ENCODE measurements around the gene S100A12.

The S100A12 gene

DNA sequence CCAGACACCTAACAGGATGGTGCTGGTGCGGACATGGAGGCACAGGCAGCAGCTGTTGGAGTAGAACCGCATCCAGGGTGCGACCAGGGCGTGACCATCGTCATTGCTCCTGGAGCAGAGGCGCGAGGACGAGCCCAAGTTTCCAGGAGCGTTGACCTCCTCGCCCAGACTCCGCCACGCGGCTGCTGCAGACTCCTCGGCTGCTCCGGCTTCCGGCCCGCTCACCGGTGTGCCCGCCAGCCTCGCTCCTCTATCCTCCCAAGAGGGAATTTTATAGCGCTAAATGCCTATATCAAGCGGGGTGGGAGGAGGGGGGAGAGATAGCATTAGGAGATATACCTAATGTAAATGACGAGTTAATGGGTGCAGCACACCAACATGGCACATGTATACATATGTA is 5.3 kb upstream of the S100A12 start:
- TF ChIP-seq, protein P1, sequence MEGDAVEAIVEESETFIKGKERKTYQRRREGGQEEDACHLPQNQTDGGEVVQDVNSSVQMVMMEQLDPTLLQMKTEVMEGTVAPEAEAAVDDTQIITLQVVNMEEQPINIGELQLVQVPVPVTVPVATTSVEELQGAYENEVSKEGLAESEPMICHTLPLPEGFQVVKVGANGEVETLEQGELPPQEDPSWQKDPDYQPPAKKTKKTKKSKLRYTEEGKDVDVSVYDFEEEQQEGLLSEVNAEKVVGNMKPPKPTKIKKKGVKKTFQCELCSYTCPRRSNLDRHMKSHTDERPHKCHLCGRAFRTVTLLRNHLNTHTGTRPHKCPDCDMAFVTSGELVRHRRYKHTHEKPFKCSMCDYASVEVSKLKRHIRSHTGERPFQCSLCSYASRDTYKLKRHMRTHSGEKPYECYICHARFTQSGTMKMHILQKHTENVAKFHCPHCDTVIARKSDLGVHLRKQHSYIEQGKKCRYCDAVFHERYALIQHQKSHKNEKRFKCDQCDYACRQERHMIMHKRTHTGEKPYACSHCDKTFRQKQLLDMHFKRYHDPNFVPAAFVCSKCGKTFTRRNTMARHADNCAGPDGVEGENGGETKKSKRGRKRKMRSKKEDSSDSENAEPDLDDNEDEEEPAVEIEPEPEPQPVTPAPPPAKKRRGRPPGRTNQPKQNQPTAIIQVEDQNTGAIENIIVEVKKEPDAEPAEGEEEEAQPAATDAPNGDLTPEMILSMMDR (IDR thresholded peaks at IDR 0.05), result no peak

DNA sequence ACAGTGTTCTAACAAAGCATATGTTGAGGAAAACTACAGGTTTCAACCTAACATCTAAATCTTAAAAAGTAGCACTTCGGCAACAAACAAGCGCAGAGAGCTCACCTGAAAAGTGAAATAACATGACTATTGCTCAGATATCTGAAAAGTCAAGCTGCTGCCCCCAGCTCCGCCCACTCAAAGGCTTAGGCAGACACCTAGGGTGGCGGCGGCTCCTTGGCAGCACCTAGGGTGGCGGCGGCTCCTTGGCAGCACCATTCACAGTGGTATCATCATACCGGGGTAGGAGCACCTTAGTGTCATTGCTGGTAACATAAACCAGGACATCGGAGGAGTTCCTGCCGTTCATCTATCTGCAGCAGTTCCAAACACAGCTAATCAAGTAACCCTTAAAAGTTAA is 4.2 kb upstream of the S100A12 start:
- TF ChIP-seq, protein P1 (IDR thresholded peaks at IDR 0.05), result no peak

DNA sequence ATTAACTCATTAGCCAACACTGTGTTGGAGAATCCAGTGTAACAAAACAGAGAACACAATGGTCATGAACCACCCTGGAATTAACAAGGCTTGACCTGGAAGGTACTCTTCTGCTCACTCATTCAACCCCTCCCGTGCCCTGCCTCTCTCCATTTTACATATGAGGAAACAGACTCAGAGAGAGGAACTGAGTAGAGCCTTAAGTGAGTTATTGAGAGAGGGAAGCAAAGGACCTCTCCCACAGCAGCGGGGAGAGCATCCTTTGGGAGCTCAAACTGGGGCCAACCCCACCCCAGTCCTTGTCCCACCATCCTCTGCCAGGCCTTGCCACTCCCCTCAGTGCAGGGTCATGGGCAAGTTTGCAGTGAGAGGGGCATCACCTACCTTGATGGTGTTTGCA is 1.4 kb downstream of the S100A12 start:
- TF ChIP-seq, protein P1 (IDR thresholded peaks at IDR 0.05), result no peak

DNA sequence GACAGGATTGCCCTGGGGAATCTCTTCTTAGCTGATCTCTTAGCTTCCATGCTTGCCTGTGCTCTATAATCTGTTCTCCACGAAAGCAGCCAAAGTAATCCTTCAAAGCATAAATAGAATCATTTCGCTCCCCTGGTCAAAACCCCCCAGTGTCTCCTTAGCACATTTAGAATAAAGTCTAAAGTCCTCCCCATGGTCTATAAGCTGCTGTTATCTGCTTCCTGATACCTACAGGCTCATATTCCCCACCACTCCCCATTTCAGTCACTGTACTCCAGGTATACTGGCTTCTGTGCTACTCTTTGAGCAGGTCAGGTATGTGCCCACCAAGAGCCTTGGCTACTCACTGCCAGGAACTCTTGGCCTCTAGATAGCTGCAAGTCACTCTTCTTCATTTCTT is 2.9 kb downstream of the S100A12 start:
- TF ChIP-seq, protein P1 (IDR thresholded peaks at IDR 0.05), result no peak

DNA sequence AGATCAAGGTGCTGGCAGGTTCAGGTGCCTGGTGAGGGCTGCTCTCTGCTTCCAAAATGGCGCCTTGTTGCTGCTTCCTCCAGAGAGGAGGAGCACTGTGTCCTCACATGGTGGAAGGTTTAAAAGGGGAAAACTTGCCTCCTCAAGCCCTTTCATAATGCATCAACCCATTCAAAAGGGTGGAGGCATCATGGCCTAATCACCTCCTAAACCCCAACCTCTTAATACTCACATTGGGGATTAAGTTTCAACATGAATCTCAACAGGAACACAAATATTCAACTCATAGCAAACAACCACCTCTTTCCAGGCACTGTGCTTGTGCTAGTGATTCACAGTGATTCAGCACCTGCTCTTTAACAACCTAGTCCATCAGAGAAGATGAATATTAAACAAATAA is 4.2 kb downstream of the S100A12 start:
- TF ChIP-seq, protein P1 (IDR thresholded peaks at IDR 0.05), result no peak

DNA sequence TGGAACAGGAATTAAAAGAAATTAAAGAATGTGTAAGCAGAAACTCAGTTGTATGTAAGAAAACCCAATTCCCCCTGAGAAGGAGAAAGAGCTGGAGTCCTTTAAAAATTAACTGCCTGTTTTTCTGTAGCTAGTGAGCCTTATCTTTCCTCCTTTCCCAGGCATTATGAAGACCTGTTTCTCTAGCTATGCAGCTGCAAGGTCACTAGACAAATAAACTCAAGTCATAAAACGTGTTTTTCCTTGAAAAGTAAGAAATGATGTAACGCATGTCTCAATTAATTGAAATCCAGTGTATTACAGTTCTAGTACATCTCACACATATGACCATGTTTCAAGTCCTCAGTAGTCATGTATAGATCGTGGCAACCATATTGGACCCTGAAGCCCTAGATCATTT is 5.3 kb downstream of the S100A12 start:
- TF ChIP-seq, protein P1 (IDR thresholded peaks at IDR 0.05), result no peak

DNA sequence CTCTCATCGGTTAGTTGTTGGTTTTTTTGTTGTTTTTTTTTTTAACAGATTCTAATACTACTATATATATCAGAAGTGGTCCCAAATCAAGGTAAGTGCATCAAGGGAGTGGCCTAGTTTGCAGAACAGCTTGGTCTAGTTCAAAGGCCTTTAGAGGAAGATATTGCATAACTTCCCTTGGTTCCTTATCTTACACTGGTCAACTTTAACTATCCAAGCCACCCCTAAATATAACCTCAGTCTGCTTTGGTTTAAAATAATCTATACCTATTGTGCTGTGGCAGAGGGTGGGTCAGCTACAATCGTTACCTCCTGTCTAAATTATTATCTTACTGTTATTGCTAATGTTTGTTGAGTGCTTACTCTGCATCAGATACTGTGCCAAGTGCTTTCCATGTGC is 6.9 kb downstream of the S100A12 start:
- TF ChIP-seq, protein P1 (IDR thresholded peaks at IDR 0.05), result no peak

DNA sequence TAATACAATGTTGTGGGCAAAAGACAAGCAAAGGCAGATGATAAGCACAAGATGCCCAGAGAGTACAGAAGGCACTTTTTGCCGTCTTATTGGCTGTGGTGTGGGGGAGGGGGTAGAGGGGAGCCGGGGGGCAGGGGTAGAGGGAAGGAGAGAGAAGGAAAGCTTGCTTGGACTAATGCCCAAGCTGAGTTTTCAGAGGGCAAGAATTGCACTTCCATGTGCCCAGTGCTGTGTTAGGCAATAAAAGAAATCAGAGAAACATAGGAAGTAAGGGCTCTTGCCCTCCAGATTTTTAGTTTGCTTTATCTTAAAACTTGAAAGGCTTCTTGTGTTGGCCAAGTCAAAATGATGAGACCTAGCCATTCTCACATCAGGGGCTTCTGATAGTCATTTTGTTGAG is 8.3 kb downstream of the S100A12 start:
- TF ChIP-seq, protein P1 (IDR thresholded peaks at IDR 0.05), result no peak

Data from LNCAP (cell line).